Sigmoid colon (tissue), 7 donors: ENCODE results near the gene OR51F2. TPM values are rescaled to one million over a fixed set of nuclear protein-coding genes. Genes with fewer than 3 reads are reported as not detected.

Experiments
- DNase-seq: peaks from one replicate; pipeline ENCODE4 v3.0.0-alpha.2; 2019
- H3K27ac ChIP-seq, 4 donors: fragments of 200-600 bp; sonication (generic); one replicate each; pipeline ENCODE4 v1.5.1; 2016 to 2019; ENCODE audit warnings: mild to moderate bottlenecking in 1 of 4
- H3K27me3 ChIP-seq, 3 donors: fragments of 200-600 bp; sonication (generic); one replicate each; pipeline ENCODE4 v1.5.1; 2019; ENCODE audit warnings: mild to moderate bottlenecking in 1 of 3
- H3K36me3 ChIP-seq, 4 donors: fragments of 200-600 bp; sonication (generic); one replicate each; pipeline ENCODE4 v1.5.1; 2016 to 2019
- H3K4me1 ChIP-seq, 4 donors: fragments of 200-600 bp; sonication (generic); one replicate each; pipeline ENCODE4 v1.5.1; 2017 to 2019
- H3K4me3 ChIP-seq, 4 donors: fragments of 200-600 bp; sonication (generic); one replicate each; pipeline ENCODE4 v1.5.1; 2017 to 2019; ENCODE audit warnings: mild to moderate bottlenecking in 2 of 4, moderate library complexity in 1 of 4
- H3K9me3 ChIP-seq, 4 donors: fragments of 200-600 bp in 3 of 4; sonication (generic) in 3 of 4; one replicate each; pipeline versions ENCODE4 v1.5.1 to v1.6.1; 2013 to 2019
- EP300 ChIP-seq, 4 donors: sonication (generic); formaldehyde crosslinking; IDR thresholded peaks; one replicate each; pipeline ENCODE4 v1.6.1; 2017; ENCODE audit warnings: antibody characterized with exemption in 4 of 4
- POLR2A ChIP-seq, 2 donors: fragments of 450-650 bp; IDR thresholded peaks; one replicate each; pipeline ENCODE4 v1.6.1; 2016; ENCODE audit warnings: antibody characterized with exemption in 2 of 2, mild to moderate bottlenecking in 2 of 2, moderate library complexity in 2 of 2
- POLR2AphosphoS5 ChIP-seq, 4 donors: sonication (generic); formaldehyde crosslinking; IDR thresholded peaks; one replicate each; pipeline ENCODE4 v1.6.1; 2017; ENCODE audit warnings: antibody characterized with exemption in 4 of 4
- WGBS, 2 donors: extraction: QIAGEN DNeasy Blood & Tissue Kit; methylation state at CpG; one replicate each; pipeline ENCODE4 v1.1.7; 2013; 5-methylcytosine and 5-hydroxymethylcytosine counted together
- intact Hi-C: fragments of 100-400 bp; cut with DNase I; formaldehyde crosslinking; loops from one replicate; pipeline ENCODE4 v1.15.1; 2023
- polyA plus RNA-seq, 3 donors: library from polyadenylated mRNA; stranded (reverse); fragments of 200-250 nt; gene quantifications; one replicate each; pipeline ENCODE4 v1.2.3, GENCODE V29; 2013
- total RNA-seq, 4 donors: library from RNA; depleted of rRNA; stranded (reverse); fragments of >200 nt; gene quantifications; one replicate each; pipeline ENCODE4 v1.1.0, GENCODE V29; 2016
- TF ChIP-seq, protein P1 (sequence below), 4 experiments: fragments of 450-650 bp in 3 of 4; fragments of 200-600 bp in 1 of 4; IDR thresholded peaks; one replicate each; pipeline ENCODE4 v1.5.1; 2016 to 2019; ENCODE audit warnings: antibody characterized with exemption in 4 of 4, mild to moderate bottlenecking in 3 of 4, moderate library complexity in 2 of 4
- donor health status: healthy with polysubstance abuse.
- donor health status: Bipolar disorder and iron deficiency.
- donor health status: healthy.

OR51F2 gene
- total and polyA plus RNA-seq, 7 donors: not detected

DNA sequence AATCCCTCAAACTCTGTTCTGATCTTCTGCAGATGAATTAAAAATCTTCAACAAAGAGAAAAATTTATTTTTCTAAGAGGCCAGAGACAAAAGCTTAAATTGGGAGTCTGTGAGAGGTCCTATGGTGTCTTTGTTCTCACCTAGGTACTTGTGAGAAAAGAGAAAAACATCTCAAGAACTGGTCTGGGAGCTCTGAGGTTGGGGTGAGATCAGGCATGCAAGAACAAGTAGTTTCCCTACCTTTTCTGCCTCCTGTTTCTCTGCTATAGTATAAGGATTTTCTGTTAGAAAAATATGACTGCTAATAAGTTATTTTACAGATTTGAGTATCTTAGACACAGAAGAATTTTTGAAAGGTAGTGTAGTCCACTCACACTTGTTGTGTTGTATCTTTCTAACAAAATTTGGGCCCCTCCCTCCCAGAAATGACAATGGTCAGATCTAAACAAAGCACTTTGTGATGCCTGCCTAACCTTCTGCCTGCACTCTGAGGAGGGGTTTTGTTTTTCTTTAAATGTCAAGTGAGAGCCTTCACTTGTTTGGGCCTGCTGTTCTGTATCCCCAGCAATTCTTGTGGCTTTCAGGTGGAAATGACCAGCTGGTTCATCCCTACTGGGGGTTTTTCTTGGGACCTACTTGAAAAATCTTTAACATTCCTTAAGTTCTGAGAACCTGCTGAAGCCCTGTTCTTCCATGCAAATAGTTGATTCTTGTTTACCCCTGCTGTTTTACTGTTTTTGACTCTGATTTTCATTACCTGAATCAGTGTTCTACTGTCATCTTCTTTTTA, 41.5 kb downstream of the OR51F2 start:
- no peak overlapping the region for H3K27ac ChIP-seq
- TF ChIP-seq POLR2A (IDR thresholded peaks at IDR 0.05): no peak
- TF ChIP-seq, protein P1, sequence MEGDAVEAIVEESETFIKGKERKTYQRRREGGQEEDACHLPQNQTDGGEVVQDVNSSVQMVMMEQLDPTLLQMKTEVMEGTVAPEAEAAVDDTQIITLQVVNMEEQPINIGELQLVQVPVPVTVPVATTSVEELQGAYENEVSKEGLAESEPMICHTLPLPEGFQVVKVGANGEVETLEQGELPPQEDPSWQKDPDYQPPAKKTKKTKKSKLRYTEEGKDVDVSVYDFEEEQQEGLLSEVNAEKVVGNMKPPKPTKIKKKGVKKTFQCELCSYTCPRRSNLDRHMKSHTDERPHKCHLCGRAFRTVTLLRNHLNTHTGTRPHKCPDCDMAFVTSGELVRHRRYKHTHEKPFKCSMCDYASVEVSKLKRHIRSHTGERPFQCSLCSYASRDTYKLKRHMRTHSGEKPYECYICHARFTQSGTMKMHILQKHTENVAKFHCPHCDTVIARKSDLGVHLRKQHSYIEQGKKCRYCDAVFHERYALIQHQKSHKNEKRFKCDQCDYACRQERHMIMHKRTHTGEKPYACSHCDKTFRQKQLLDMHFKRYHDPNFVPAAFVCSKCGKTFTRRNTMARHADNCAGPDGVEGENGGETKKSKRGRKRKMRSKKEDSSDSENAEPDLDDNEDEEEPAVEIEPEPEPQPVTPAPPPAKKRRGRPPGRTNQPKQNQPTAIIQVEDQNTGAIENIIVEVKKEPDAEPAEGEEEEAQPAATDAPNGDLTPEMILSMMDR (IDR thresholded peaks at IDR 0.05): no peak
- no peaks in the 10 kb centered on the region for H3K9me3 ChIP-seq
- no peak for DNase-seq
- intact Hi-C loops: no loop called here
- H3K36me3 ChIP-seq: no peaks in the 10 kb centered on the region
- H3K27me3 ChIP-seq: no peaks in the 10 kb centered on the region
- no peak overlapping the region for H3K4me3 ChIP-seq
- no peaks in the 10 kb centered on the region for H3K4me1 ChIP-seq

DNA sequence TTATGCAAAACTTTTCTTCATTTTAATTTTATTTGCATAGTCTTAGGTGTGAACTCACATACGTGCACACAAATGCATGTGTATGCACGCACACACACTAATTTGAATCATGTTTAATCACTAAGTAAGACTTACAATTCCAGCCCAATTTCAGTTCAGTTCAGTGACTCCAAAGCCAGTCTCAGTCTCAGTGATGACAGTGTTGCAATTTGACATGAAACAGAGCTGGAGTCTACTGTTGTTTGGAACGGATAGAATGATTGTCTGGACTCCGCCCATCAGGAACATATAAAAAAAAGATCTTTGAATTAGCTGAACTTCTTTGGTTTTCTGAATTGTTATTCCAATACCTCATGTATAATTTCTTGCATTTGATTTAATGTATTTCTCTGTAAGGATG, 42.8 kb downstream of the OR51F2 start:
- intact Hi-C loops: no loop called here
- Histone ChIP-seq H3K27me3 (no peaks in the 10 kb centered on the region), H3K27ac (no peak overlapping the region), H3K36me3 (no peaks in the 10 kb centered on the region), H3K4me1 (no peaks in the 10 kb centered on the region), H3K9me3 (no peaks in the 10 kb centered on the region), H3K4me3 (no peak overlapping the region)
- no peak for DNase-seq
- WGBS, 2 donors: 78 to 85% methylated on average over 4 of the region's 4 CpGs
- no peak for TF ChIP-seq POLR2AphosphoS5 (IDR thresholded peaks at IDR 0.05)
- TF ChIP-seq EP300 (IDR thresholded peaks at IDR 0.05): no peak
- TF ChIP-seq, protein P1 (IDR thresholded peaks at IDR 0.05): no peak
- no peak for TF ChIP-seq POLR2A (IDR thresholded peaks at IDR 0.05)

DNA sequence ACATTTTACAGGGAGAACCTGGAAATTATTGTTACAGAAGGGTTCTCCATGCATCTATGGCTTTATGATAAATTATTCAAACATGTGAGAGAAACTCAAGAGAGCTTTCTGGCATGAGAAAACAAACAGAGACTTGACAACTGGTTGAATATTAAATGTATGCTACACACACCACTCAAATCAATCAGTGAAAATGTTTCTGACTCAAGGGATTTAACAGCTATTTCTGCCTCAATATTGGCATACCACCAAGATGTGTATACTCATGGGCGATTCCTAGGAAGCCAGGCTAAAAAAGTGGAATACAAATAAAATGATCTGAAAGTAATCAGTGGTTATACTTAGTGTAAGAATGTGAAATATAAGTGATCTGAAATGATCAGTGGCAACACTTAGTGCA, 44.7 kb downstream of the OR51F2 start:
- no peak overlapping the region for H3K27ac ChIP-seq
- TF ChIP-seq POLR2A (IDR thresholded peaks at IDR 0.05) (no peak), EP300 (IDR thresholded peaks at IDR 0.05) (no peak), POLR2AphosphoS5 (IDR thresholded peaks at IDR 0.05) (no peak)
- TF ChIP-seq, protein P1 (IDR thresholded peaks at IDR 0.05): no peak
- no peaks in the 10 kb centered on the region for H3K36me3 ChIP-seq
- no peak for DNase-seq
- H3K9me3 ChIP-seq: no peaks in the 10 kb centered on the region
- no peaks in the 10 kb centered on the region for H3K27me3 ChIP-seq
- H3K4me1 ChIP-seq: no peaks in the 10 kb centered on the region
- intact Hi-C loops: no loop called here
- WGBS, 2 donors: 32 to 67% methylated on average over 1 of the region's 1 CpG
- H3K4me3 ChIP-seq: no peak overlapping the region

Other genes starting within 250 kb of the OR51F2 start
- not detected for gene OR52I2, start 239.6 kb upstream of the OR51F2 start, total RNA-seq
- not detected for gene OR52I2, start 239.6 kb upstream of the OR51F2 start, polyA plus RNA-seq
- gene OR52I1, start 227.3 kb upstream of the OR51F2 start, total RNA-seq: not detected
- gene OR52I1, start 227.3 kb upstream of the OR51F2 start, polyA plus RNA-seq: not detected
- 10 to 100 TPM in 3 of 4 donors, 1 to 10 TPM in 1; 8.9 to 15.0 (median 11.7) TPM for gene TRIM68, start 213.1 kb upstream of the OR51F2 start, total RNA-seq
- gene TRIM68, start 213.1 kb upstream of the OR51F2 start, polyA plus RNA-seq: 10 to 100 TPM in 2 of 3 donors, 1 to 10 TPM in 1; 6.0 to 12.9 (median 11.6) TPM
- not detected for gene OR51D1, start 183.8 kb upstream of the OR51F2 start, total RNA-seq
- not detected for gene OR51D1, start 183.8 kb upstream of the OR51F2 start, polyA plus RNA-seq
- 1 to 10 TPM in 3 of 4 donors, under 1 TPM in 1; 0.33 to 2.2 (median 1.6) TPM for gene OR51E1, start 177.3 kb upstream of the OR51F2 start, total RNA-seq
- under 1 TPM in 2 of 3 donors, not detected in 1; 0.23 to 0.50 TPM for gene OR51E1, start 177.3 kb upstream of the OR51F2 start, polyA plus RNA-seq
- 10 to 100 TPM in 2 of 4 donors, 1 to 10 TPM in 2; 1.3 to 24.8 (median 7.1) TPM for gene OR51E2, start 123.5 kb upstream of the OR51F2 start, total RNA-seq
- under 1 TPM in 1 of 3 donors, not detected in 2; 0.63 TPM for gene OR51E2, start 123.5 kb upstream of the OR51F2 start, polyA plus RNA-seq
- not detected for gene MMP26, start 116.5 kb upstream of the OR51F2 start, total RNA-seq
- gene MMP26, start 116.5 kb upstream of the OR51F2 start, polyA plus RNA-seq: not detected
- not detected for gene OR51F1, start 51.4 kb upstream of the OR51F2 start, total RNA-seq
- not detected for gene OR51F1, start 51.4 kb upstream of the OR51F2 start, polyA plus RNA-seq
- gene OR52R1, start 16.9 kb upstream of the OR51F2 start, total RNA-seq: not detected
- gene OR52R1, start 16.9 kb upstream of the OR51F2 start, polyA plus RNA-seq: not detected
- not detected for gene OR51S1, start 27.9 kb downstream of the OR51F2 start, total RNA-seq
- gene OR51S1, start 27.9 kb downstream of the OR51F2 start, polyA plus RNA-seq: not detected
- gene OR51T1, start 60.6 kb downstream of the OR51F2 start, total RNA-seq: not detected
- gene OR51T1, start 60.6 kb downstream of the OR51F2 start, polyA plus RNA-seq: not detected
- not detected for gene OR51A7, start 82.5 kb downstream of the OR51F2 start, total RNA-seq
- not detected for gene OR51A7, start 82.5 kb downstream of the OR51F2 start, polyA plus RNA-seq
- not detected for gene OR51G2, start 98.0 kb downstream of the OR51F2 start, total RNA-seq
- gene OR51G2, start 98.0 kb downstream of the OR51F2 start, polyA plus RNA-seq: not detected
- gene OR51G1, start 103.0 kb downstream of the OR51F2 start, total RNA-seq: not detected
- gene OR51G1, start 103.0 kb downstream of the OR51F2 start, polyA plus RNA-seq: not detected
- gene OR51A4, start 126.3 kb downstream of the OR51F2 start, total RNA-seq: not detected
- gene OR51A4, start 126.3 kb downstream of the OR51F2 start, polyA plus RNA-seq: not detected
- gene OR51A2, start 134.4 kb downstream of the OR51F2 start, total RNA-seq: not detected
- not detected for gene OR51A2, start 134.4 kb downstream of the OR51F2 start, polyA plus RNA-seq
- gene OR51L1, start 173.5 kb downstream of the OR51F2 start, total RNA-seq: not detected
- gene OR51L1, start 173.5 kb downstream of the OR51F2 start, polyA plus RNA-seq: not detected
- gene OR52J3, start 225.2 kb downstream of the OR51F2 start, total RNA-seq: not detected
- gene OR52J3, start 225.2 kb downstream of the OR51F2 start, polyA plus RNA-seq: not detected
- gene OR52E2, start 238.3 kb downstream of the OR51F2 start, total RNA-seq: not detected
- not detected for gene OR52E2, start 238.3 kb downstream of the OR51F2 start, polyA plus RNA-seq
- not detected for gene OR52E1, start 248.3 kb downstream of the OR51F2 start, total RNA-seq
- gene OR52E1, start 248.3 kb downstream of the OR51F2 start, polyA plus RNA-seq: not detected